GM18907 (cell line): ENCODE measurements around the gene ELMO1.

Experiments used
- ATAC-seq: cut with Tn5 transposase; IDR thresholded peaks from one replicate; pipeline ENCODE4 v1.9.1; 2021; ENCODE audit warnings: mild to moderate bottlenecking, moderate library complexity; ENCODE audit not compliant: unreplicated experiment

ELMO1 gene

GRCh38 chr7:37074370-37074769 is 374.3 kb downstream of the ELMO1 start:
- no peak for ATAC-seq

- no peak for ATAC-seq
Observed at GRCh38 chr7:37071124-37071523, 377.5 kb downstream of the ELMO1 start.

- no peak for ATAC-seq
Observed at GRCh38 chr7:37070471-37070870, 378.2 kb downstream of the ELMO1 start.

GRCh38 chr7:37070031-37070430 is 378.6 kb downstream of the ELMO1 start:
- ATAC-seq, result no peak

GRCh38 chr7:37069336-37069735 is 379.3 kb downstream of the ELMO1 start:
- no peak for ATAC-seq

- no peak for ATAC-seq
Observed at GRCh38 chr7:37068902-37069301, 379.8 kb downstream of the ELMO1 start.

- no peak for ATAC-seq
Observed at GRCh38 chr7:37068038-37068437, 380.6 kb downstream of the ELMO1 start.

- peak; percentile 52 for ATAC-seq
Observed at GRCh38 chr7:37065779-37066271, 382.8 kb downstream of the ELMO1 start.

GRCh38 chr7:37062560-37062859 is 386.2 kb downstream of the ELMO1 start:
- ATAC-seq, result no peak

GRCh38 chr7:37061849-37062559 is 386.7 kb downstream of the ELMO1 start:
- no peak for ATAC-seq

GRCh38 chr7:37056234-37056912 is 392.3 kb downstream of the ELMO1 start:
- ATAC-seq, result no peak

- ATAC-seq, result no peak
Observed at GRCh38 chr7:37054624-37055241, 393.9 kb downstream of the ELMO1 start.

- no peak for ATAC-seq
Observed at GRCh38 chr7:37052705-37053104, 396.0 kb downstream of the ELMO1 start.

- no peak for ATAC-seq
Observed at GRCh38 chr7:37050801-37051200, 397.9 kb downstream of the ELMO1 start.

GRCh38 chr7:37048674-37049073 is 400.0 kb downstream of the ELMO1 start:
- no peak for ATAC-seq

- ATAC-seq, result no peak
Observed at GRCh38 chr7:37047260-37047659, 401.4 kb downstream of the ELMO1 start.

- ATAC-seq, result no peak
Observed at GRCh38 chr7:37046531-37047079, 402.1 kb downstream of the ELMO1 start.

GRCh38 chr7:37045681-37046179 is 402.9 kb downstream of the ELMO1 start:
- no peak for ATAC-seq

GRCh38 chr7:37041461-37041860 is 407.2 kb downstream of the ELMO1 start:
- no peak for ATAC-seq

GRCh38 chr7:37040330-37040729 is 408.3 kb downstream of the ELMO1 start:
- no peak for ATAC-seq

GRCh38 chr7:37039131-37039749 is 409.4 kb downstream of the ELMO1 start:
- no peak for ATAC-seq
